GM21381 (cell line): ENCODE results near the gene NSMF.
"Not testable (repeated sequence)": the region's sequence is repeated elsewhere in the genome, so short reads cannot be mapped to it uniquely, and the experiment has no call there.

ENCODE experiments used
- ATAC-seq: cut with Tn5 transposase; IDR thresholded peaks from one replicate; pipeline ENCODE4 v1.9.1; 2021; ENCODE audit warnings: mild to moderate bottlenecking, moderate library complexity; ENCODE audit not compliant: unreplicated experiment

The NSMF gene

GRCh38 chr9:137459601-137460362 lies 648 bp upstream of the NSMF start:
- no peak for ATAC-seq

- peak; percentile 10 for ATAC-seq
Observed at GRCh38 chr9:137458194-137459151, 661 bp downstream of the NSMF start.

GRCh38 chr9:137457406-137458193 lies 1.5 kb downstream of the NSMF start:
- ATAC-seq, result no peak

- ATAC-seq, result no peak
Observed at GRCh38 chr9:137456864-137457405, 2.2 kb downstream of the NSMF start.

GRCh38 chr9:137456061-137456863 lies 2.9 kb downstream of the NSMF start:
- no peak for ATAC-seq

- ATAC-seq, result no peak
Observed at GRCh38 chr9:137455359-137455991, 3.7 kb downstream of the NSMF start.

GRCh38 chr9:137454597-137455358 lies 4.4 kb downstream of the NSMF start:
- no peak for ATAC-seq

- ATAC-seq, result no peak
Observed at GRCh38 chr9:137454145-137454596, 5.0 kb downstream of the NSMF start.

GRCh38 chr9:137453643-137454081 lies 5.5 kb downstream of the NSMF start:
- ATAC-seq, result peak; percentile 52

GRCh38 chr9:137452761-137453642 lies 6.1 kb downstream of the NSMF start:
- ATAC-seq, result no peak

GRCh38 chr9:137452006-137452760 lies 7.0 kb downstream of the NSMF start:
- ATAC-seq, result no peak

GRCh38 chr9:137451264-137452005 lies 7.7 kb downstream of the NSMF start:
- not testable (repeated sequence) for ATAC-seq

GRCh38 chr9:137450539-137451222 lies 8.5 kb downstream of the NSMF start:
- ATAC-seq, result not testable (repeated sequence)

- ATAC-seq, result no peak
Observed at GRCh38 chr9:137449931-137450538, 9.1 kb downstream of the NSMF start.
